NCI-H748 treated with DMSO at 0.1 percent for 48 hours (cell line): ENCODE measurements around the gene FRAS1.
"Not testable (repeated sequence)": the region's sequence is repeated elsewhere in the genome, so short reads cannot be mapped to it uniquely, and the experiment has no call there.

Experiments used
- DNase-seq: peaks from one replicate; lab custom pipeline; 2025; lab: John Stamatoyannopoulos, UW

The FRAS1 gene

GRCh38 chr4:78217557-78217956 lies 160.4 kb downstream of the FRAS1 start:
- DNase-seq: no peak

GRCh38 chr4:78218260-78218659 lies 161.1 kb downstream of the FRAS1 start:
- DNase-seq: no peak

DNA sequence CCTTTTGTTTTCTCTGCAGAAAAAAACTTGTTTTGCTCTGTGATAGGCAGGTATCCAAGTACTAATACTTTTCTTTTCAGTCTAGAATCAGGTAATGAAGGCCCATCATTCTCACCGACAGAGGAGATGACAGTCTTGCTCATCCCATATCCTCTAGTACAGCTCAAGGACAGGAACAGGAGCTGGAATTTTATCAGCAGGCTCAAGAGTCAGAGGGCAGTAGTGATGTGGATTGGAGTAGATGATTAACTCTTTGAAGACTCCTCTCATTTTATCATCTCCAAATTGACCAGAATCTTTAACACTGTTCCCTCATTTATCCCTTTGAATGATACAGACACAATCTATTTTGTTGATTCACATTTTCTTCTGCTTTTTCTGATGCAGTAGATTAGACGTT lies 162.7 kb downstream of the FRAS1 start:
- DNase-seq: no peak

DNA sequence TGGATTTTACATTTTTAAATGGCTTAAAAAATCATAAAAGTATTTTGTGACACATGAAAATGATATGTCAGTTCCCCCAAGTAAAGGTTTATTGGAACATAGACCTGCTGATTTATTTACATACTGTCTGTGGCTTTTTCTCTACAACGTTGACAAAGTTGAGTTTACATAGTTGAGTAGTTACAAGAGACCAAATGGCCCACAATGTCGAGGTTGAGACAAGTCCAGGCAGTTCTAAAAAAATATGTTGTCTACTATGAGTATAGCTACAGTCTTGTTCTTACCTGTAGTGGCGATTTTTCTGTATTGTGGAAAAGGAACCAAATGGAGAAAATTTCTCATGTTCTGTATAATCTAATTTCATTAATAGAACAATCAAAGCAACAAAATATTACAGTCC lies 163.2 kb downstream of the FRAS1 start:
- peak; percentile 7 for DNase-seq

- peak; percentile 85 for DNase-seq
These were observed 165.6 kb downstream of the FRAS1 start for GRCh38 chr4:78222575-78223186.

- no peak for DNase-seq
These were observed 168.1 kb downstream of the FRAS1 start for GRCh38 chr4:78225236-78225635.

GRCh38 chr4:78226279-78226678 lies 169.2 kb downstream of the FRAS1 start:
- DNase-seq: no peak

- DNase-seq: no peak
These were observed 170.4 kb downstream of the FRAS1 start for GRCh38 chr4:78227411-78228057.

DNA sequence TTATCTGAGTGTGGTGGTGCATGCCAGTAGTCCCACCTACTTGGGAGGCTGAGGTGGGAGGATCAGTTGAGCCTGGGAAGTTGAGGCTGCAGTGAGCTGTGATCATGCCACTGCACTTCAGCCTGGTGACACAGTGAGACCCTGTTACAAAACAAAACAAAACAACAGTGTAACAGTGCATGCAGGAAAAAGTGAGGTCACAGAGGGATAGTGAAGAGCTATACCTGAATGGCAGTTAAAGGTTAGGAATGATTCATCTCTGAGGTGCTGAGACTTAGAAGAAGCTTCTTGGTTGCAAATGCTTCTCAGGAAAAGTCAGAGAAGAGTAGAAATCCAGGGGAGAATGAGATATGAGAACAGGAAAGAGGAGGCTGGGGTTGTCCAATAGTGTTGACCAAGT lies 178.7 kb downstream of the FRAS1 start:
- no peak for DNase-seq

GRCh38 chr4:78237360-78237759 lies 180.2 kb downstream of the FRAS1 start:
- DNase-seq: no peak

GRCh38 chr4:78242071-78242470 lies 184.9 kb downstream of the FRAS1 start:
- DNase-seq: no peak

DNA sequence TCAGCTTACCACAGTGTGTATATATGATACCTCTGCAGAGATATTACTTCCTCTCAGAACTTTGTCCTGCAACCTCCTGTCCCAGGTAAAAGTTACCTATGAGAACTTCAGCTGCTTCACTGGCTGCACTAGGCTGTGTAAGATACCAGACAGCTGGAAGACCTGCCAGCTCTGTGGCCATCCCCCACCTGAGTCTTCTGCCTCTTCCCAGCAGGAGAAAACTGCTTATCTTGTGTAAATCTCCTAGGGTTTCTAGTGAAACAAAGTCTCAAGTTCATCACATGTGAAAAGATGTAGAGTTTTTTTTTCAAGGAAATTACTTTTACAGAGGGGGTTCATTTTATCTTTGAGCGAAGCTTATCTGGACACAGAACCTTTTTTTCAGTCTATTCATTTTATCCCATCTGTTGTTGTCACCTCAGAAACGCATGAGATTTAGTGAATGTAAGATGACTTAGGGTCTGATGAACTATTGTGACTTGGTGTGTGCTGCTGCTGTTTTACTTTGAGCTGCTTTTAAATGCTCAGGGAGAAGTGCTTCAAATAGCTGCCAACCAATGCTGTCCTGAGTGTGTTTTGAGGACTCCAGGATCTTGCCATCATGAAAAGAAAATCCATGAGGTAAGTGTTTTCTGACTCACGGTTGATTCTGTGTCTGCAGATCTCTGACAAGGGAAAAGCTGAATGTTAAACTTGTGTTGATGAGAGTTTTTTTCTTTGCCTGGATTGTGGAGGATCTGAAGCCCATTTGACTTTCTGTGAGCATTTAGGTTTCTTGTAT lies 187.8 kb downstream of the FRAS1 start:
- DNase-seq: no peak

DNA sequence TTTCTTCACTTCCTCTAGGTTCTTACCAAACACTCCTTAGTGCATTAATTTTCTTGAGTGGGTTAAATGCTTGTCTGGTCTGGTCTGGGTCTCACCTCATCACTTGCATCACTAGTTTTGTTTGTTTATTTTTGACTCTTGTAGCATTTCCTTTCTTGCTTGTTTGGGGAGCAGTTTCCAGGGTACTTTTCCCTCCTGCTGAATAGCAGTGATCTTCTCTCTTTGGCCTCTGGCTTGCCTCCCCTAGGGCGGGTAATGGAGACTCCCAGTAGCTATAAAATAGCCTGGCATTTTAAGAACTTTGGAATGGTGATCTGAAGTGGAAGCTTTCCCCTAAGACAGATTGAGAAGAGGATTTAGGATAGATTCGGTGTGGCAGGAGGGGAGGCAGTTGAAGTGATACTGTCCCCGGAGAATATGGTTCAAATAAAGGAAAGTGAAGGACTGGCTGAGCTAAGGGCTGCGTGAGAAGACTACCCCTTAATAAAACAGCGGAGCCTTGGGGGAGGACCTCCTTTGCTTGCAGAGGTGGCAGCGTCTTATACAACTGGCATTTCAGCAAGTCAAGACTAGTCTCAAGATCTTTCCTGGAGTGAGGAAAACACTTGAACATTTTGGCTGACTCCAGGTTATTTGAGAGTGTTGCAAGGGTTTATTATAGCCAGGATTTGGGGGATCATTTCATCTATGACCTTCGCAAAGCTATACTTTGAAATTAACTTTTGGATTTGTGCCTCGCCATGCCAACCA lies 190.6 kb downstream of the FRAS1 start:
- no peak for DNase-seq

GRCh38 chr4:78250500-78250899 lies 193.4 kb downstream of the FRAS1 start:
- no peak for DNase-seq

DNA sequence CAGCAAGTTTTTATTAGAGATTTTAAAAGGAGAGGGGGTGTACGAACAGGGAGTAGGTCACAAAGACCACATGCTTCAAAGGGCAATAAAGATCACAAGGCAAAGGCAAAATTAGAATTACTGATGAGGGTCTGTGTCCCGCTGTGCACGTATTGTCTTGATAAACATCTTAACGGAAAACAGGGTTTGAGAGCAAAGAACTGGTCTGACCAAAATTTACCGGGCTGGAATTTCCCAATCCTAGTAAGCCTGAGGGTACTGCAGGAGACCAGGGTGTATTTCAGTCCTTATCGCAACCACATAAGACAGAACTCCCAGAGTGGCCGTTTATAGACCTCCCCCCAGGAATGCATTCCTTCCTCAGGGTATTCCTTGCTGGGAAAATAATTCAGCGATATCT lies 195.7 kb downstream of the FRAS1 start:
- DNase-seq: not testable (repeated sequence)

DNA sequence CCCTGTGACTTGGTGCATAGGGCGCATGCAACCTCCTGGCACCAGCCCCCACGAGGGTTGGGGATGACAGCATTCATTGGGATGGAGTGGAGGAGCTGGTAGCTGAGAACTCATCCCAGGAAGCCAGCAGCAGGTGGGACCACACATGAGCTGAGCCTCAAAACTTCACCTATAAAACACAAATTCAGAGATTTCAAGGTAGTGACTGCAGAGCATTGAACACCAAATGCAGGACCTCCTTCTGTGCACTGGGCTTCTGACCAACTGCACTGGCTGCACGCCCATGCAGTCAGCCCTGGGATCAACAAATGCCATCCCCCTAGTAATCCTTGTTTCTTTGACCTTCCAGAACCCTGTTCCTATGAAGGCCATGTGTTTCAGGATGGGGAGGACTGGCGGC lies 197.8 kb downstream of the FRAS1 start:
- DNase-seq: no peak

GRCh38 chr4:78265006-78265405 lies 207.9 kb downstream of the FRAS1 start:
- no peak for DNase-seq

GRCh38 chr4:78267790-78268189 lies 210.7 kb downstream of the FRAS1 start:
- no peak for DNase-seq

DNA sequence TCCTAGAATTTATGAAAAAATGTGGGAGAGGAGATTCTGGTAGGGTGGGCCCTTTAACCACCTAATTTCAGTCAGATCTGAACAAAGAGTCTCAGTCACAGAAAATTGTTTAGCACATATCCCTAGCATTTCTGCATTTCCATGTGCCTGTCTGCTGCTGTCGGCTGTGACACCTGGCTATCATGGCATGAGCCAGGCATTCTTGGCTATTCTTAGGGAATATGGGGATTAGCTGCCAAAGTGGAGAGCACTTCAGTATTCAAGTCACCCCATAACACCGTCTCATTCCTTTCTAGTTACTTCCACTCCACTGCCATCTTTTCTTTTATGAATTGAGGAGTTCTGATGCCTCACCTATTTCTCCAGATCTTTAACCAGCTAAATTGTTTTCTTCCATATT lies 211.5 kb downstream of the FRAS1 start:
- DNase-seq: no peak

DNA sequence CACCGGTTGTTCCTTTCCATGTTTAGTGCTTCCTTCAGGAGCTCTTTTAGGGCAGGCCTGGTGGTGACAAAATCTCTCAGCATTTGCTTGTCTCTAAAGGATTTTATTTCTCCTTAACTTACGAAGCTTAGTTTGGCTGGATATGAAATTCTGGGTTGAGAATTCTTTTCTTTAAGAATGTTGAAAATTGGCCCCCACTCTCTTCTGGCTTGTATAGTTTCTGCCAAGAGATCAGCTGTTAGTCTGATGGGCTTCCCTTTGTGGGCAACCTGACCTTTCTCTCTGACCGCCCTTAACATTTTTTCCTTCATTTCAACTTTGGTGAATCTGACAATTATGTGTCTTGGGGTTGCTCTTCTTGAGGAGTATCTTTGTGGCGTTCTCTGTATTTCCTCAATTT lies 218.3 kb downstream of the FRAS1 start:
- DNase-seq: not testable (repeated sequence)

DNA sequence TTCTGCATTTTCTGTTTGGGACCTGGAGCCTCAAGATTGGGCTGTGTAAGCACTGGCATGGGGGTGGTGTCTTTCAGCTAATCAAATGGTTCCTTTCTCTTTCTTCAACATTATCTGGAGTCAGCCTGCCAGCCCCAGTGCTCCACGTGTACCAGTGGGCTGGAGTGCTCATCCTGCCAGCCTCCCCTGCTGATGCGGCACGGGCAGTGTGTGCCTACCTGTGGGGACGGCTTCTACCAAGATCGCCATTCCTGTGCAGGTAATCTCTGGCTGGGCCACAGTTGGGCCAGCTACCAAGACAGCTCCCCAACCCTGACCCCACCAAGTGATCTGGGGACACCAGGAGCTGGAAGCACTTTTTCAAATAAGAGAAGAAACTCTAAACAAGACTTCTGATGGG lies 229.2 kb downstream of the FRAS1 start:
- no peak for DNase-seq

DNA sequence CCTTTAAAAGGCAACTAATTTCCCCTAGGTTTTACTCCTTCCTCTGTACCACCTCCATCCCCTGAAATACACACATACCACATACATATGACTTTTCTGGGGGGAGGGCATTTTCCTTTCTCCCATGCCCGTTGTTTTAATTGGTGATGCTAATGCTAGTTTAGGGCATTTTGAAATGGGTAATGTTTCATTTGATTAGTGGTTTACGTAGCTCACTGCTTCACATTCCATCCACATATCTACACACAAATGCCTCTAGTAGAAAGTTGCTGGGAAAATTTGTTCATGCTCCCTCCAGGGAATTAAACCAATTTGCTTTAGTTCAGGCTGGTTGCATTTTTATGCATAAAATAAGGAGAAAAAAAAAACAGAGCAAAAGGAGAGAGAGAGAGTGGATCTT lies 231.2 kb downstream of the FRAS1 start:
- DNase-seq: no peak

- DNase-seq: no peak
These were observed 234.2 kb downstream of the FRAS1 start for GRCh38 chr4:78291277-78291676.
